ENCODE measurements around the gene PRTG. TPM values are rescaled to one million over a fixed set of nuclear protein-coding genes. Genes with fewer than 3 reads are reported as not detected.

Gene PRTG
- total and polyA plus RNA-seq, 4 donors: 0.05 to 2.4 (median 0.25) TPM

DNA sequence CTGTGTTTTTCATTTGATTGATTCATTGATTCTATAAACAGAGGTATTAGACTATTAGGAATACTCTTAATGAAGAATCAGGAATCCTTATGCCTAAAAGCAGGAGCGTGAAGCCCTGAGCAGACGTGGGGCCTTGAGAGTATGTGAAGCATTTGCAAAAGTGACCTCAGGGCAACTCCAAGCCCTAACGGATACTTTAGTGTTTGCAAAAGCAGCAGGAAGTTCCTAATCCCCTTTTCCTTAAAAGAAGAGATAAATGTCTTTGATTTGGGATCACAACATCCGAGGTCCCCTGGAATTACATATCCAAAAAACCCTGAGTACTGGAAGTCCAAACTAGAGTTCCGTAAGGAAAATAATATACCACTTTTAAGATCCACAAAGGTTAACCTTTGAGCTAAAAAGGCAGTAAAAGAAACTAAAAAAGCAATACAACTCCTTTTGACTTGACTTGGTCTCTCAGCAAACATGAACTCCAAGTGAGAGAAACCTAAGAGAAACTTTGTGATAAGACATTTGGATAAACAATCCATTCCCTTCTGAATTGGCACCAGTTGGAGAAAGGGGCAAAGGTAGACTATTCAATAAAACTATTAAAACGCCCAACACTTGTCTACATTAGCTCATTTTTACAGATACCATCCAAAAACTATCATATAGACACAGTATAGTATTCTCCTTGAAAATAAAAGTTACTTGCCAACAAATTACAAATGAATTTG lies 27.4 kb downstream of the PRTG start:
- TF ChIP-seq, protein P1, sequence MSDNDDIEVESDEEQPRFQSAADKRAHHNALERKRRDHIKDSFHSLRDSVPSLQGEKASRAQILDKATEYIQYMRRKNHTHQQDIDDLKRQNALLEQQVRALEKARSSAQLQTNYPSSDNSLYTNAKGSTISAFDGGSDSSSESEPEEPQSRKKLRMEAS (IDR thresholded peaks at IDR 0.05): no peak
- TF ChIP-seq EGR1 (IDR thresholded peaks at IDR 0.05; ENCODE audit: low read depth in 2 of 2) (no peak), SP1 (IDR thresholded peaks at IDR 0.05) (no peak), RXRA (IDR thresholded peaks at IDR 0.05) (no peak), NR2F2 (IDR thresholded peaks at IDR 0.05) (no peak), YY1 (IDR thresholded peaks at IDR 0.05) (no peak), JUND (IDR thresholded peaks at IDR 0.05) (no peak), HNF4G (IDR thresholded peaks at IDR 0.05) (no peak), TAF1 (conservative IDR thresholded peaks at IDR 0.05) (no peak)
- TF ChIP-seq, protein P2, sequence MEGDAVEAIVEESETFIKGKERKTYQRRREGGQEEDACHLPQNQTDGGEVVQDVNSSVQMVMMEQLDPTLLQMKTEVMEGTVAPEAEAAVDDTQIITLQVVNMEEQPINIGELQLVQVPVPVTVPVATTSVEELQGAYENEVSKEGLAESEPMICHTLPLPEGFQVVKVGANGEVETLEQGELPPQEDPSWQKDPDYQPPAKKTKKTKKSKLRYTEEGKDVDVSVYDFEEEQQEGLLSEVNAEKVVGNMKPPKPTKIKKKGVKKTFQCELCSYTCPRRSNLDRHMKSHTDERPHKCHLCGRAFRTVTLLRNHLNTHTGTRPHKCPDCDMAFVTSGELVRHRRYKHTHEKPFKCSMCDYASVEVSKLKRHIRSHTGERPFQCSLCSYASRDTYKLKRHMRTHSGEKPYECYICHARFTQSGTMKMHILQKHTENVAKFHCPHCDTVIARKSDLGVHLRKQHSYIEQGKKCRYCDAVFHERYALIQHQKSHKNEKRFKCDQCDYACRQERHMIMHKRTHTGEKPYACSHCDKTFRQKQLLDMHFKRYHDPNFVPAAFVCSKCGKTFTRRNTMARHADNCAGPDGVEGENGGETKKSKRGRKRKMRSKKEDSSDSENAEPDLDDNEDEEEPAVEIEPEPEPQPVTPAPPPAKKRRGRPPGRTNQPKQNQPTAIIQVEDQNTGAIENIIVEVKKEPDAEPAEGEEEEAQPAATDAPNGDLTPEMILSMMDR (IDR thresholded peaks at IDR 0.05; ENCODE audit: low read depth, low read length, missing input control): no peak
- TF ChIP-seq, protein P3, sequence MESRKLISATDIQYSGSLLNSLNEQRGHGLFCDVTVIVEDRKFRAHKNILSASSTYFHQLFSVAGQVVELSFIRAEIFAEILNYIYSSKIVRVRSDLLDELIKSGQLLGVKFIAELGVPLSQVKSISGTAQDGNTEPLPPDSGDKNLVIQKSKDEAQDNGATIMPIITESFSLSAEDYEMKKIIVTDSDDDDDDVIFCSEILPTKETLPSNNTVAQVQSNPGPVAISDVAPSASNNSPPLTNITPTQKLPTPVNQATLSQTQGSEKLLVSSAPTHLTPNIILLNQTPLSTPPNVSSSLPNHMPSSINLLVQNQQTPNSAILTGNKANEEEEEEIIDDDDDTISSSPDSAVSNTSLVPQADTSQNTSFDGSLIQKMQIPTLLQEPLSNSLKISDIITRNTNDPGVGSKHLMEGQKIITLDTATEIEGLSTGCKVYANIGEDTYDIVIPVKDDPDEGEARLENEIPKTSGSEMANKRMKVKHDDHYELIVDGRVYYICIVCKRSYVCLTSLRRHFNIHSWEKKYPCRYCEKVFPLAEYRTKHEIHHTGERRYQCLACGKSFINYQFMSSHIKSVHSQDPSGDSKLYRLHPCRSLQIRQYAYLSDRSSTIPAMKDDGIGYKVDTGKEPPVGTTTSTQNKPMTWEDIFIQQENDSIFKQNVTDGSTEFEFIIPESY (IDR thresholded peaks at IDR 0.05): no peak
- TF ChIP-seq, protein P4, sequence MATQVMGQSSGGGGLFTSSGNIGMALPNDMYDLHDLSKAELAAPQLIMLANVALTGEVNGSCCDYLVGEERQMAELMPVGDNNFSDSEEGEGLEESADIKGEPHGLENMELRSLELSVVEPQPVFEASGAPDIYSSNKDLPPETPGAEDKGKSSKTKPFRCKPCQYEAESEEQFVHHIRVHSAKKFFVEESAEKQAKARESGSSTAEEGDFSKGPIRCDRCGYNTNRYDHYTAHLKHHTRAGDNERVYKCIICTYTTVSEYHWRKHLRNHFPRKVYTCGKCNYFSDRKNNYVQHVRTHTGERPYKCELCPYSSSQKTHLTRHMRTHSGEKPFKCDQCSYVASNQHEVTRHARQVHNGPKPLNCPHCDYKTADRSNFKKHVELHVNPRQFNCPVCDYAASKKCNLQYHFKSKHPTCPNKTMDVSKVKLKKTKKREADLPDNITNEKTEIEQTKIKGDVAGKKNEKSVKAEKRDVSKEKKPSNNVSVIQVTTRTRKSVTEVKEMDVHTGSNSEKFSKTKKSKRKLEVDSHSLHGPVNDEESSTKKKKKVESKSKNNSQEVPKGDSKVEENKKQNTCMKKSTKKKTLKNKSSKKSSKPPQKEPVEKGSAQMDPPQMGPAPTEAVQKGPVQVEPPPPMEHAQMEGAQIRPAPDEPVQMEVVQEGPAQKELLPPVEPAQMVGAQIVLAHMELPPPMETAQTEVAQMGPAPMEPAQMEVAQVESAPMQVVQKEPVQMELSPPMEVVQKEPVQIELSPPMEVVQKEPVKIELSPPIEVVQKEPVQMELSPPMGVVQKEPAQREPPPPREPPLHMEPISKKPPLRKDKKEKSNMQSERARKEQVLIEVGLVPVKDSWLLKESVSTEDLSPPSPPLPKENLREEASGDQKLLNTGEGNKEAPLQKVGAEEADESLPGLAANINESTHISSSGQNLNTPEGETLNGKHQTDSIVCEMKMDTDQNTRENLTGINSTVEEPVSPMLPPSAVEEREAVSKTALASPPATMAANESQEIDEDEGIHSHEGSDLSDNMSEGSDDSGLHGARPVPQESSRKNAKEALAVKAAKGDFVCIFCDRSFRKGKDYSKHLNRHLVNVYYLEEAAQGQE (IDR thresholded peaks at IDR 0.05): no peak
- Histone ChIP-seq H3K4me1 (ENCODE audit: control insufficient read depth in 4 of 4, insufficient read depth in 4 of 4, low read length in 3 of 4) (no peaks in the 10 kb centered on the region), H3K4me3 (ENCODE audit: low read depth in 1 of 3, low read length in 3 of 3) (no peak overlapping the region), H3K27me3 (ENCODE audit: control insufficient read depth in 4 of 4, insufficient read depth in 4 of 4, low read length in 3 of 4) (peaks cover 0 to 3% (median 0%) of the 10 kb centered on the region in 4 donors), H3K36me3 (ENCODE audit: control insufficient read depth in 4 of 4, insufficient read depth in 3 of 4, low read depth in 1 of 4, low read length in 3 of 4) (no peaks in the 10 kb centered on the region), H3K27ac (ENCODE audit: low read depth in 1 of 2, low read length in 2 of 2) (no peak overlapping the region), H3K9me3 (ENCODE audit: control insufficient read depth in 4 of 4, low read length in 3 of 4) (no peaks in the 10 kb centered on the region), H3K9ac (ENCODE audit: low read depth in 1 of 2, low read length in 2 of 2) (no peak overlapping the region)
- WGBS: 58% methylated on average over 6 of the region's 6 CpGs
- no peak for DNase-seq (ENCODE audit: low spot score)

DNA sequence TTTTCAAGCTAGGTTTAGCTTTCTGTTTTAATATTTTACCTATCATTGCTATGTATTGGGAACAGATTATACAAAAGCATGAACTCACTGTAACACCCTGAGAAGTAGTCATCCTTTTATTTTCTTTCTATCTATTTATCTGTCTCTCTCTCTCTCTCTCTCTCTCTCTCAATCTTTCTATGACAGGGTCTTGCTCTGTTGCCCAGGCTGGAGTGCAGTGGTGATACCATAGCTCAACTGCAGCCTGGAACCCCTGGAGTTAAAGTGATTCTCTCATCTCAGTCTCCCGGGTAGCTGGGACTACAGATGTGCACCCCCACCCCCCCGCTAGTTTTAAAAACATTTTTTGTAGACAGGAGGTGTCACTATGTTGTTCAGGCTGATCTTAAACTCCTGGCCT lies 28.9 kb downstream of the PRTG start:
- no peak overlapping the region for H3K4me3 ChIP-seq (ENCODE audit: low read depth in 1 of 3, low read length in 3 of 3)
- no peak overlapping the region for H3K9ac ChIP-seq (ENCODE audit: low read depth in 1 of 2, low read length in 2 of 2)
- H3K36me3 ChIP-seq (ENCODE audit: control insufficient read depth in 4 of 4, insufficient read depth in 3 of 4, low read depth in 1 of 4, low read length in 3 of 4): no peaks in the 10 kb centered on the region
- no peaks in the 10 kb centered on the region for H3K4me1 ChIP-seq (ENCODE audit: control insufficient read depth in 4 of 4, insufficient read depth in 4 of 4, low read length in 3 of 4)
- 56% methylated on average over 2 of the region's 2 CpGs for WGBS
- no peaks in the 10 kb centered on the region for H3K9me3 ChIP-seq (ENCODE audit: control insufficient read depth in 4 of 4, low read length in 3 of 4)
- H3K27me3 ChIP-seq (ENCODE audit: control insufficient read depth in 4 of 4, insufficient read depth in 4 of 4, low read length in 3 of 4): peaks cover 0 to 3% (median 0%) of the 10 kb centered on the region in 4 donors
- H3K27ac ChIP-seq (ENCODE audit: low read depth in 1 of 2, low read length in 2 of 2): no peak overlapping the region
- no peak for DNase-seq (ENCODE audit: low spot score)
- TF ChIP-seq, protein P4 (IDR thresholded peaks at IDR 0.05): no peak
- TF ChIP-seq TAF1 (conservative IDR thresholded peaks at IDR 0.05): no peak
- TF ChIP-seq, protein P1 (IDR thresholded peaks at IDR 0.05): no peak
- TF ChIP-seq HNF4A (conservative IDR thresholded peaks at IDR 0.05): no peak
- TF ChIP-seq, protein P5, sequence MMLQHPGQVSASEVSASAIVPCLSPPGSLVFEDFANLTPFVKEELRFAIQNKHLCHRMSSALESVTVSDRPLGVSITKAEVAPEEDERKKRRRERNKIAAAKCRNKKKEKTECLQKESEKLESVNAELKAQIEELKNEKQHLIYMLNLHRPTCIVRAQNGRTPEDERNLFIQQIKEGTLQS (IDR thresholded peaks at IDR 0.05): no peak
- TF ChIP-seq JUND (IDR thresholded peaks at IDR 0.05): no peak
- no peak for TF ChIP-seq RXRA (IDR thresholded peaks at IDR 0.05)
- TF ChIP-seq, protein P2 (IDR thresholded peaks at IDR 0.05; ENCODE audit: low read depth, low read length, missing input control): no peak
- TF ChIP-seq SP1 (IDR thresholded peaks at IDR 0.05): no peak
- TF ChIP-seq EGR1 (IDR thresholded peaks at IDR 0.05; ENCODE audit: low read depth in 2 of 2): no peak
- TF ChIP-seq FOXA1 (IDR thresholded peaks at IDR 0.05): no peak
- no peak for TF ChIP-seq GABPA (IDR thresholded peaks at IDR 0.05 in 1 of 2, conservative IDR thresholded peaks at IDR 0.05 in 1 of 2)
